HepG2 (cell line): ENCODE measurements around the gene GALNT12. TPM values are rescaled to one million over a fixed set of nuclear protein-coding genes. Genes with fewer than 3 reads are reported as not detected.

ENCODE experiments used
- ATAC-seq: fragments of 200-7000 bp; cut with Tn5 transposase; 3 replicates; pipeline ENCODE4 v1.9.1; 2020; ENCODE audit warnings: mild to moderate bottlenecking, moderate library complexity
- BruUV-seq: library from RNA; stranded (reverse); fragments of 400-500 nt; replicated peaks from 2 replicates; lab custom pipeline; 2021; lab: Mats Ljungman, UMichigan
- CTCF ChIA-PET: fragments of 300-600 bp; formaldehyde crosslinking; extraction: SDS; loops from one replicate; lab custom pipeline; 2021; ENCODE audit warnings: low total read pairs, inconsistent platforms, low intra/inter-chr PET ratio; lab: Yijun Ruan, JAX
- POLR2A ChIA-PET: fragments of 350-600 bp; sonication (Branson Sonifier 250); formaldehyde crosslinking; loops from one replicate; lab custom pipeline; 2020; ENCODE audit warnings: antibody characterized with exemption, inconsistent platforms; lab: Yijun Ruan, JAX
- DNase-seq: peaks from one replicate; pipeline ENCODE4 v3.0.0-alpha.2; 2015; ENCODE audit warnings: low spot score
- FAIRE-seq: peaks from 3 replicates; lab custom pipeline; 2011; peaks lifted over from hg19 to GRCh38; lab: Jason Lieb, UNC
- H2AFZ ChIP-seq: one replicate; pipeline ENCODE4 v1.6.1; 2011; ENCODE audit warnings: low read length, inconsistent platforms
- H3K27ac ChIP-seq: fragments of 300-600 bp; 3 replicates; pipeline ENCODE4 v1.8.0; 2011; ENCODE audit warnings: mixed run types, mild to moderate bottlenecking, mixed read lengths, low read length, inconsistent platforms; ENCODE audit not compliant: insufficient read depth; ENCODE audit errors: extremely low read length
- H3K27me3 ChIP-seq, 2 experiments: fragments of 200-600 bp in 1 of 2; 2 replicates in 1 of 2; 3 replicates in 1 of 2; pipeline versions ENCODE4 v1.6.0 to v1.8.0; 2011; ENCODE audit warnings: low read length in 2 of 2, mild to moderate bottlenecking in 2 of 2, moderate library complexity in 2 of 2, inconsistent platforms in 1 of 2; ENCODE audit not compliant: insufficient read depth in 2 of 2, control insufficient read depth in 1 of 2
- H3K36me3 ChIP-seq, 2 experiments: fragments of 200-600 bp in 1 of 2; replicated peaks in 1 of 2; 2 replicates in 1 of 2; 3 replicates in 1 of 2; pipeline versions ENCODE4 v1.5.1 to v1.8.0; 2011; ENCODE audit warnings: low read length in 2 of 2, inconsistent platforms in 1 of 2; ENCODE audit not compliant: insufficient read depth in 2 of 2, control insufficient read depth in 1 of 2
- H3K4me1 ChIP-seq: 2 replicates; pipeline ENCODE4 v1.5.1; 2012; ENCODE audit warnings: low read length, inconsistent platforms; ENCODE audit not compliant: insufficient read depth
- H3K4me2 ChIP-seq: 2 replicates; pipeline ENCODE4 v1.6.0; 2011; ENCODE audit warnings: low read depth, low read length, inconsistent platforms
- H3K4me3 ChIP-seq, 3 experiments: fragments of 200-600 bp in 1 of 3; sonication (generic), shearing (Covaris generic) in 1 of 3; replicated peaks in 1 of 3; 2 replicates each; pipeline ENCODE4 v1.5.1; 2011 to 2016; ENCODE audit warnings: low read length in 3 of 3, inconsistent platforms in 2 of 3, low read depth in 2 of 3, mild to moderate bottlenecking in 2 of 3, control low read depth in 1 of 3, mixed read lengths in 1 of 3; ENCODE audit not compliant: insufficient read depth in 1 of 3
- H3K79me2 ChIP-seq: one replicate; pipeline ENCODE4 v1.6.1; 2011; ENCODE audit warnings: low read length, inconsistent platforms; ENCODE audit not compliant: insufficient read depth
- H3K9ac ChIP-seq: 2 replicates; pipeline ENCODE4 v1.6.0; 2011; ENCODE audit warnings: mild to moderate bottlenecking, low read depth, low read length, inconsistent platforms; ENCODE audit not compliant: insufficient read depth
- H3K9me3 ChIP-seq: 2 replicates; pipeline ENCODE4 v1.5.1; 2012; ENCODE audit warnings: mild to moderate bottlenecking, low read length
- H4K20me1 ChIP-seq: 2 replicates; pipeline ENCODE4 v1.6.0; 2011; ENCODE audit warnings: inconsistent platforms, mild to moderate bottlenecking, low read length, moderate library complexity; ENCODE audit not compliant: insufficient read depth
- CEBPB ChIP-seq: IDR thresholded peaks from 2 replicates; pipeline ENCODE4 v1.6.1; 2011; ENCODE audit warnings: low read depth, low read length, improper control_type of control experiment, borderline replicate concordance
- KLF9 ChIP-seq: IDR thresholded peaks from 2 replicates; pipeline ENCODE4 v1.6.1; 2016; ENCODE audit warnings: low read depth
- NCOR1 ChIP-seq: fragments of 200-600 bp; sonication (generic); IDR thresholded peaks from 2 replicates; pipeline ENCODE4 v1.7.0; 2017; ENCODE audit warnings: antibody characterized with exemption, low read length, borderline replicate concordance
- NPAS2 ChIP-seq: sonication (generic); formaldehyde crosslinking; IDR thresholded peaks from 2 replicates; pipeline ENCODE4 v1.8.0; 2022; ENCODE audit warnings: mild to moderate bottlenecking, missing genetic modification reagents, borderline replicate concordance
- POGZ ChIP-seq: sonication (generic); formaldehyde crosslinking; IDR thresholded peaks from 2 replicates; pipeline ENCODE4 v1.4.0; 2020; ENCODE audit warnings: mild to moderate bottlenecking, missing genetic modification reagents
- ZHX1 ChIP-seq: sonication (generic); formaldehyde crosslinking; IDR thresholded peaks from 2 replicates; pipeline ENCODE4 v1.8.1; 2022; ENCODE audit warnings: low read depth, mild to moderate bottlenecking, missing genetic modification reagents
- ZNF331 ChIP-seq: sonication (generic); formaldehyde crosslinking; IDR thresholded peaks from 2 replicates; pipeline ENCODE4 v1.4.0; 2020; ENCODE audit warnings: missing genetic modification reagents
- ZNF576 ChIP-seq: sonication (generic); formaldehyde crosslinking; IDR thresholded peaks from 2 replicates; pipeline ENCODE4 v1.4.0; 2020; ENCODE audit warnings: mild to moderate bottlenecking, missing genetic modification reagents
- ZNF577 ChIP-seq: sonication (generic); formaldehyde crosslinking; IDR thresholded peaks from 2 replicates; pipeline ENCODE4 v1.4.0; 2020; ENCODE audit warnings: mild to moderate bottlenecking, low read depth, missing genetic modification reagents, borderline replicate concordance
- ZNF761 ChIP-seq: sonication (generic); formaldehyde crosslinking; conservative IDR thresholded peaks from 2 replicates; pipeline ENCODE4 v1.4.0; 2020; ENCODE audit warnings: mild to moderate bottlenecking, missing genetic modification reagents
- ZSCAN9 ChIP-seq: IDR thresholded peaks from 2 replicates; pipeline ENCODE4 v1.6.1; 2016; ENCODE audit warnings: borderline replicate concordance
- WGBS: methylation state at CpG from one replicate; pipeline ENCODE4 v1.1.6; 2017; ENCODE audit warnings: low lambda C conversion rate; 5-methylcytosine and 5-hydroxymethylcytosine counted together
- in situ Hi-C: cut with HindIII; loops from 2 replicates; pipeline ENCODE4 v1.10.0; 2017; ENCODE audit warnings: low pct_unique_long_range_greater_than_20kb; ENCODE audit not compliant: extremely low pct_ligation_motif_present
- intact Hi-C: fragments of 100-400 bp; cut with micrococcal nuclease; formaldehyde crosslinking; loops from one replicate; pipeline ENCODE4 v1.10.0; 2022; ENCODE audit not compliant: unreplicated experiment
- polyA plus RNA-seq, 8 experiments: library from polyadenylated mRNA; depleted of rRNA in 3 of 8; stranded (reverse) in 7 of 8; unstranded in 1 of 8; fragments of >200 nt; fragmentation: Illumina TruSeq in 4 of 8; extraction: Trizol in 4 of 8; gene quantifications; 2 replicates each; pipeline versions ENCODE4 v1.2.1 to v1.2.3, GENCODE V29; 2011 to 2016; ENCODE audit warnings: low read depth in 4 of 8, missing spikeins in 1 of 8, mixed read lengths in 1 of 8; ENCODE audit not compliant: insufficient read depth in 1 of 8
- total RNA-seq, 5 experiments: library from RNA; depleted of rRNA; stranded (reverse); fragments of >200 nt; fragmentation: Illumina TruSeq; extraction: Trizol; gene quantifications; 2 replicates each; pipeline ENCODE4 v1.2.3, GENCODE V29; 2016; ENCODE audit warnings: low read depth in 1 of 5

Gene GALNT12
- total and polyA plus RNA-seq, 2 of the 13 experiments (the other 11 are each of a cell fraction or from before 2014, with no cell fraction given), result 0.07 TPM; not detected in 1

- H3K4me2 ChIP-seq, result no peak overlapping the region
- in situ Hi-C loops, result no loop called here
- FAIRE-seq (no peak), ATAC-seq (no peak), DNase-seq (no peak)
- no peak overlapping the region for H3K9ac ChIP-seq
- no peak overlapping the region for H3K27ac ChIP-seq
- ChIA-PET CTCF (no interaction called here), POLR2A (no interaction called here)
- H3K36me3 ChIP-seq, result no peaks in the 10 kb centered on the region
- TF ChIP-seq ZNF576 (no peak), NCOR1 (no peak), CEBPB (no peak), POGZ (CRISPR knock-in tag) (no peak), NPAS2 (CRISPR knock-in tag) (no peak), ZNF577 (no peak), ZHX1 (CRISPR knock-in tag) (no peak), KLF9 (CRISPR knock-in tag) (no peak), ZNF761 (no peak), ZSCAN9 (CRISPR knock-in tag) (no peak), ZNF331 (CRISPR knock-in tag) (no peak)
- WGBS, result 45% methylated on average over 8 of the region's 8 CpGs
- no peak overlapping the region for H2AFZ ChIP-seq
- peaks cover 2 to 8% of the 10 kb centered on the region in 2 experiments; a peak in 4 of 5 replicates for H3K27me3 ChIP-seq
- no TSS peak for BruUV-seq
- no peaks in the 10 kb centered on the region for H3K79me2 ChIP-seq
- no peaks in the 10 kb centered on the region for H4K20me1 ChIP-seq
- intact Hi-C loops, result no loop called here
- no peaks in the 10 kb centered on the region for H3K9me3 ChIP-seq
- no peaks in the 10 kb centered on the region for H3K4me1 ChIP-seq
- H3K4me3 ChIP-seq, result no peak overlapping the region
These were observed 61.7 kb downstream of the GALNT12 start for GRCh38 chr9:98869078-98869745.
